Right lobe of liver (tissue), 6 donors: ENCODE results near the gene CD48. TPM values are rescaled to one million over a fixed set of nuclear protein-coding genes. Genes with fewer than 3 reads are reported as not detected.

ENCODE experiments used
- ATAC-seq, 4 donors: fragments of 200-7000 bp; cut with Tn5 transposase; one replicate each; pipeline ENCODE4 v1.9.1; 2020; ENCODE audit warnings: mild to moderate bottlenecking in 4 of 4, moderate library complexity in 4 of 4
- DNase-seq, 3 donors: peaks; one replicate each; pipeline ENCODE4 v3.0.0-alpha.2; 2020
- H3K27ac ChIP-seq, 3 donors: fragments of 200-600 bp; one replicate each; pipeline ENCODE4 v1.8.0; 2022
- H3K27me3 ChIP-seq, 2 donors: fragments of 200-600 bp; one replicate each; pipeline ENCODE4 v1.8.0; 2022
- H3K36me3 ChIP-seq, 4 donors: fragments of 200-600 bp; sonication (generic) in 1 of 4; one replicate each; pipeline versions ENCODE4 v1.5.1 to v1.8.0; 2017 to 2022; ENCODE audit warnings: control low read depth in 1 of 4
- H3K4me1 ChIP-seq, 4 donors: fragments of 200-600 bp; sonication (generic) in 1 of 4; one replicate each; pipeline versions ENCODE4 v1.5.1 to v1.8.0; 2017 to 2022; ENCODE audit warnings: control low read depth in 1 of 4
- H3K4me3 ChIP-seq, 3 donors: fragments of 200-600 bp; one replicate each; pipeline ENCODE4 v1.8.0; 2022
- H3K9me3 ChIP-seq, 4 donors: fragments of 200-600 bp; sonication (generic) in 1 of 4; one replicate each; pipeline versions ENCODE4 v1.5.1 to v1.8.0; 2017 to 2022; ENCODE audit warnings: control low read depth in 1 of 4
- CTCF ChIP-seq, 4 donors: fragments of 200-600 bp in 3 of 4; fragments of 450-650 bp in 1 of 4; IDR thresholded peaks; one replicate each; pipeline versions ENCODE4 v1.5.1 to v1.8.0; 2016 to 2022; ENCODE audit warnings: antibody characterized with exemption in 4 of 4, mild to moderate bottlenecking in 2 of 4
- POLR2A ChIP-seq: fragments of 450-650 bp; IDR thresholded peaks from one replicate; pipeline ENCODE4 v1.6.1; 2017; ENCODE audit warnings: antibody characterized with exemption, mild to moderate bottlenecking
- WGBS: methylation state at CpG from one replicate; pipeline ENCODE4 v1.1.6; 2018; ENCODE audit warnings: low coverage, low lambda C conversion rate; ENCODE audit not compliant: insufficient coverage; ENCODE audit errors: missing lambda C conversion rate; 5-methylcytosine and 5-hydroxymethylcytosine counted together
- intact Hi-C, 2 donors: fragments of 100-400 bp; cut with DNase I; formaldehyde crosslinking; loops; one replicate each; pipeline versions ENCODE4 v1.11.2 to v1.14.1; 2022
- total RNA-seq, 6 experiments: library from RNA; depleted of rRNA in 2 of 6; stranded (reverse); fragments of >200 nt in 2 of 6; fragmentation: NEBNext Ultra II Directional in 3 of 6; extraction: Animal tissue kit (Norgen Biotek cat#: 25700) in 3 of 6; gene quantifications; one replicate each; pipeline versions ENCODE4 v1.1.0 to v1.2.4, GENCODE V29; 2016 to 2023
- donor health status: DM: no; HTN: yes; CAD: no.
- donor health status: DM: no; HTN: no; CAD: no.
- donor health status: DM: no; HTN: no; CAD: no.
- donor health status: DM: no; HTN: yes; CAD: no.
- donor health status: DM: no; HTN: yes; CAD: no.

Gene CD48
- total RNA-seq, 6 experiments from 2014 or later: 0.68 to 5.0 (median 3.4) TPM

- 37% methylated on average over 6 of the region's 6 CpGs for WGBS
- peak overlapping the region in 2 of 3 donors; percentile 6 to 38 for H3K27ac ChIP-seq
- no peak for DNase-seq
- H3K36me3 ChIP-seq: no peaks in the 10 kb centered on the region
- no peak overlapping the region for H3K4me3 ChIP-seq
- intact Hi-C loops: no loop called here
- TF ChIP-seq CTCF (IDR thresholded peaks at IDR 0.05) (no peak), POLR2A (no peak)
- peaks cover 0 to 21% (median 8%) of the 10 kb centered on the region in 4 donors for H3K4me1 ChIP-seq
- ATAC-seq: peak; percentile 89 to 92 (median 90)
- no peaks in the 10 kb centered on the region for H3K27me3 ChIP-seq
- H3K9me3 ChIP-seq: no peaks in the 10 kb centered on the region
Measured at GRCh38 chr1:160638926-160639325, 72.7 kb downstream of the CD48 start.

- H3K27ac ChIP-seq: peak overlapping the region in 1 of 3 donors; percentile 6
- WGBS: 63% methylated on average over 3 of the region's 3 CpGs
- intact Hi-C loops: no loop called here
- no peak overlapping the region for H3K4me3 ChIP-seq
- no peak for ATAC-seq
- peaks cover 0 to 21% (median 8%) of the 10 kb centered on the region in 4 donors for H3K4me1 ChIP-seq
- no peak for DNase-seq
- no peaks in the 10 kb centered on the region for H3K36me3 ChIP-seq
- H3K9me3 ChIP-seq: no peaks in the 10 kb centered on the region
- H3K27me3 ChIP-seq: no peaks in the 10 kb centered on the region
- TF ChIP-seq CTCF (IDR thresholded peaks at IDR 0.05) (no peak), POLR2A (no peak)
Measured at GRCh38 chr1:160638540-160638857, 73.1 kb downstream of the CD48 start.

- Histone ChIP-seq H3K4me1 (peaks cover 0 to 21% (median 8%) of the 10 kb centered on the region in 4 donors), H3K36me3 (no peaks in the 10 kb centered on the region), H3K27ac (no peak overlapping the region), H3K9me3 (no peaks in the 10 kb centered on the region), H3K4me3 (no peak overlapping the region), H3K27me3 (no peaks in the 10 kb centered on the region)
- ATAC-seq (no peak), DNase-seq (no peak)
- TF ChIP-seq CTCF (IDR thresholded peaks at IDR 0.05): no peak
- TF ChIP-seq POLR2A: no peak
- WGBS: 51% methylated on average over 5 of the region's 5 CpGs
- intact Hi-C loops: no loop called here
Measured at GRCh38 chr1:160637821-160638539, 73.6 kb downstream of the CD48 start.

GRCh38 chr1:160637065-160637464 is 74.6 kb downstream of the CD48 start:
- no peak for DNase-seq
- 89% methylated on average over 8 of the region's 8 CpGs for WGBS
- Histone ChIP-seq H3K27ac (no peak overlapping the region), H3K27me3 (no peaks in the 10 kb centered on the region), H3K9me3 (no peaks in the 10 kb centered on the region), H3K4me3 (no peak overlapping the region), H3K36me3 (no peaks in the 10 kb centered on the region), H3K4me1 (peaks cover 0 to 21% (median 8%) of the 10 kb centered on the region in 4 donors)
- ATAC-seq: no peak
- intact Hi-C loops: no loop called here
- no peak for TF ChIP-seq POLR2A
- no peak for TF ChIP-seq CTCF (IDR thresholded peaks at IDR 0.05)
